SK-N-MC (cell line): Measurements from ENCODE around the gene HAUS6.
"Not testable (repeated sequence)": the region's sequence is repeated elsewhere in the genome, so short reads cannot be mapped to it uniquely, and the experiment has no call there.

Experiments
- DNase-seq: peaks from one replicate; pipeline ENCODE4 v3.0.0-alpha.2; 2011; ENCODE audit warnings: low read depth, low spot score
- H3K27ac ChIP-seq: fragments of 200-600 bp; sonication (generic); 2 replicates; pipeline ENCODE4 v1.5.1; 2016; ENCODE audit warnings: mixed run types
- H3K36me3 ChIP-seq: fragments of 200-600 bp; sonication (generic); 2 replicates; pipeline ENCODE4 v1.6.1; 2017; ENCODE audit warnings: antibody characterized with exemption, low read length, mixed read lengths; ENCODE audit not compliant: insufficient read depth
- H3K4me3 ChIP-seq: fragments of 200-600 bp; sonication (generic); 2 replicates; pipeline ENCODE4 v1.5.1; 2016
- H3K9ac ChIP-seq: fragments of 200-600 bp; sonication (generic); 2 replicates; pipeline ENCODE4 v1.8.0; 2017; ENCODE audit warnings: mixed run types, mixed read lengths; ENCODE audit not compliant: insufficient read length
- H3K9me3 ChIP-seq: fragments of 200-600 bp; sonication (generic); 2 replicates; pipeline ENCODE4 v1.6.1; 2017; ENCODE audit warnings: low read depth, mild to moderate bottlenecking, antibody characterized with exemption, low read length, moderate library complexity, mixed read lengths
- EZH2 ChIP-seq: fragments of 200-600 bp; sonication (generic); IDR thresholded peaks from one replicate; pipeline ENCODE4 v1.6.1; 2017; ENCODE audit warnings: antibody characterized with exemption
- FOXP2 ChIP-seq: optimal IDR thresholded peaks from 2 replicates; pipeline ENCODE3; 2011; ENCODE audit warnings: mild to moderate bottlenecking, moderate library complexity; ENCODE audit not compliant: insufficient read depth; ENCODE audit errors: extremely low read length, control extremely low read depth
- POLR2AphosphoS5 ChIP-seq: IDR thresholded peaks from 2 replicates; pipeline ENCODE4 v1.6.1; 2012; ENCODE audit warnings: mild to moderate bottlenecking, low read depth, low read length, borderline replicate concordance

Gene HAUS6

GRCh38 chr9:19030899-19031298 lies 71.8 kb downstream of the HAUS6 start:
- Histone ChIP-seq H3K9ac (no peak overlapping the region), H3K9me3 (no peaks in the 10 kb centered on the region), H3K36me3 (no peaks in the 10 kb centered on the region), H3K27ac (no peak overlapping the region), H3K4me3 (no peak overlapping the region)
- TF ChIP-seq EZH2 (no peak), POLR2AphosphoS5 (no peak), FOXP2 (no peak)
- no peak for DNase-seq

DNA sequence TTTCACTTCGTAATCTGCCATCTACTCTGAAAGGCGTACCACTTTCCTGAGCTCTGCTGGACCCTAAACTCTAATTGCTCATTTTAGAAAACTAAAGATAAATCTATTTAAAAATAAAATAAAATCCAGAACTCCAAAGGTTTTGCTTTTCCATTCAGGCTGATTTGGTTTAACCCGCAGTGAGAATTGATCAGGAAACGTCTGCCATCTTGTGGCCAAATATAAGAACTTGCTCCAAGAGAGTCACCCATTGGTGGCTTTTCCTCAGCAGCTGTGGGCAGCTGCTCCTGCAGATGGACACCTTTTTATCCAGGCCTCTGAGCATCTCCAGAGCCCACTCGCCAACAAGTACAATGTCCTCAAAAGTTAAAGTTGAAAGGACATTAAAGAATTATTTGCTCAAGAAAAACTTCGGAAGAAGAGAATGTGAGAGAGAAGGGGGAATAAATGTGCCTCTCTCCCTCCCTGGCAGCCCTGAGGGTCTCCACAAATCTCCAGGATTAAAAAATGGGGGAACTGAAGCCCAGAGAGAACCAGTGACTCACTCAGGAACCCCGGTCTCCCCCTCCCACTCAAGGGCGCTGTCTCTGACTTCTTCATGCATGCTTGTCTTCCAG lies 73.8 kb downstream of the HAUS6 start:
- peak overlapping the region; percentile 82 for H3K27ac ChIP-seq
- H3K9ac ChIP-seq = peak overlapping the region; percentile 6
- H3K4me3 ChIP-seq = peak overlapping the region; percentile 56
- TF ChIP-seq EZH2 (no peak), POLR2AphosphoS5 (no peak), FOXP2 (no peak)
- H3K9me3 ChIP-seq = no peaks in the 10 kb centered on the region
- no peak for DNase-seq
- no peaks in the 10 kb centered on the region for H3K36me3 ChIP-seq

GRCh38 chr9:19027825-19028224 lies 74.9 kb downstream of the HAUS6 start:
- Histone ChIP-seq H3K4me3 (no peak overlapping the region), H3K36me3 (no peaks in the 10 kb centered on the region), H3K9me3 (no peaks in the 10 kb centered on the region), H3K9ac (no peak overlapping the region), H3K27ac (no peak overlapping the region)
- TF ChIP-seq EZH2 = no peak
- no peak for DNase-seq

DNA sequence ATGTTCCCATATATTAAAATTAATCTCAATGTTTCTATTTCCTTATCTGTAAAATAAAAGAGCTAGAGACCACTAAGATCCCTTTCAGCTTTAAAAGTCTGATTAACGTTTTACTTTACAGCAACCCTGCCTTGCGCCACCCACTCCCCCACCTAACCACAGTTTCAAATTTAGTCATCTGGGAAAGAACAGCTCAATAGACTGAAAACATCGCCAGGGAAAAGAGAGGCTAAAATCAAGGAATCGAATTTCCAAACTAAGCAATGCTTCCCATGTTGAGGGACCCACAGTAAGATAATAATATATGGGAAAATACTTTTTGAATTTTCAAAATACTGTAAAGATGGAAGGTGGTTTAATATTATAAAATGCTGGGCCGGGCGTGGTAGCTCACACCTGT lies 76.3 kb downstream of the HAUS6 start:
- H3K36me3 ChIP-seq = no peaks in the 10 kb centered on the region
- no peak for TF ChIP-seq FOXP2
- no peak for TF ChIP-seq POLR2AphosphoS5
- TF ChIP-seq EZH2 = no peak
- H3K9ac ChIP-seq = no peak overlapping the region
- no peak overlapping the region; the same call in 1 of the 2 replicates for H3K4me3 ChIP-seq
- H3K27ac ChIP-seq = peak overlapping the region; percentile 81
- no peaks in the 10 kb centered on the region for H3K9me3 ChIP-seq
- DNase-seq = no peak

- Histone ChIP-seq H3K36me3 (no peaks in the 10 kb centered on the region), H3K27ac (no peak overlapping the region), H3K9me3 (no peaks in the 10 kb centered on the region), H3K4me3 (no peak overlapping the region), H3K9ac (no peak overlapping the region)
- DNase-seq = no peak
- TF ChIP-seq POLR2AphosphoS5 (no peak), EZH2 (no peak), FOXP2 (no peak)
These were observed 79.6 kb downstream of the HAUS6 start for GRCh38 chr9:19023078-19023477.

DNA sequence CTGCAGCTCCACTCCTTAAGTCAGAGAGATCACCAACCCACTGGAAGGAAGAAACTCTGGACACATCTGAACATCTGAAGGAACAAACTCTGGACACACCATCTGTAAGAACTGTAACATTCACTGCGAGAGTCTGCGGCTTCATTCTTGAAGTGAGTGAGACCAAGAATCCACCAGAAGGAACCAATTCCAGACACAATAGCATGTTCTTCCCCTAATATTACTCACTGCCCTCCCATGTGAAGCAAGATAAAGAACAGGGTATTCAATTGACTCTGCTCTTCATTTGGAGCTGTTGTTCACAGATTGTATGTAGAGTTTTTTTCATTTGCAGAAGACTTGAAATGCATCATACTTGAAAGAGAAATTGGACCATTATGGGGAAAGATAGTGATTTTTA lies 80.5 kb downstream of the HAUS6 start:
- H3K27ac ChIP-seq = no peak overlapping the region
- TF ChIP-seq POLR2AphosphoS5 (no peak), FOXP2 (no peak), EZH2 (no peak)
- H3K9me3 ChIP-seq = no peaks in the 10 kb centered on the region
- H3K4me3 ChIP-seq = no peak overlapping the region
- no peaks in the 10 kb centered on the region for H3K36me3 ChIP-seq
- DNase-seq = no peak
- no peak overlapping the region for H3K9ac ChIP-seq

- not testable (repeated sequence) for H3K4me3 ChIP-seq, H3K9me3 ChIP-seq, H3K9ac ChIP-seq, H3K27ac ChIP-seq, DNase-seq, H3K36me3 ChIP-seq
These were observed 81.1 kb downstream of the HAUS6 start for GRCh38 chr9:19021649-19022048.

- H3K9ac ChIP-seq = no peak overlapping the region
- H3K27ac ChIP-seq = no peak overlapping the region
- no peaks in the 10 kb centered on the region for H3K36me3 ChIP-seq
- TF ChIP-seq FOXP2 (no peak), EZH2 (no peak), POLR2AphosphoS5 (no peak)
- no peak for DNase-seq
- no peak overlapping the region for H3K4me3 ChIP-seq
- no peaks in the 10 kb centered on the region for H3K9me3 ChIP-seq
These were observed 81.7 kb downstream of the HAUS6 start for GRCh38 chr9:19020886-19021455.

DNA sequence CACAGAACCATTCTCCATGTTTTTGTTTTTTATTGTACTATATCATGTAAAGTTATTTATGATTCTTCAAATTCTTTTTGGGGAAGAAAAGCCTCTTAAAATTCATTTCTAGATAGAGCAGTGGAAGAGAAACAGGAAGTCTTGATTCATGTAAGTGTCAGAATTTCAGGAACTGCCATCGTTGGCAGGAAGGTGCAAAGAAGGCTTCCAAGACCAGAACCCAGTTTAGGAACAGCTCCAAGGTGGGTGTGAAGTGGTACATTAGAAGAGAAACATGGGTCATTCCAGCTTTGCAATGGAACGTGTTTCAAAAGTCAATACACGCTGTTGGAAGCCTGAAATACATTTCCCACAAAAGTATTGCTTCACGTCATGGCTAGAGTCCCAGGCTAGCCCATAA lies 84.5 kb downstream of the HAUS6 start:
- no peak for DNase-seq
- H3K27ac ChIP-seq = no peak overlapping the region
- TF ChIP-seq FOXP2 (no peak), POLR2AphosphoS5 (no peak), EZH2 (no peak)
- no peak overlapping the region for H3K9ac ChIP-seq
- no peaks in the 10 kb centered on the region for H3K9me3 ChIP-seq
- no peak overlapping the region for H3K4me3 ChIP-seq
- no peaks in the 10 kb centered on the region for H3K36me3 ChIP-seq
